ENCODE data around the gene CEP104.

CEP104 gene

DNA sequence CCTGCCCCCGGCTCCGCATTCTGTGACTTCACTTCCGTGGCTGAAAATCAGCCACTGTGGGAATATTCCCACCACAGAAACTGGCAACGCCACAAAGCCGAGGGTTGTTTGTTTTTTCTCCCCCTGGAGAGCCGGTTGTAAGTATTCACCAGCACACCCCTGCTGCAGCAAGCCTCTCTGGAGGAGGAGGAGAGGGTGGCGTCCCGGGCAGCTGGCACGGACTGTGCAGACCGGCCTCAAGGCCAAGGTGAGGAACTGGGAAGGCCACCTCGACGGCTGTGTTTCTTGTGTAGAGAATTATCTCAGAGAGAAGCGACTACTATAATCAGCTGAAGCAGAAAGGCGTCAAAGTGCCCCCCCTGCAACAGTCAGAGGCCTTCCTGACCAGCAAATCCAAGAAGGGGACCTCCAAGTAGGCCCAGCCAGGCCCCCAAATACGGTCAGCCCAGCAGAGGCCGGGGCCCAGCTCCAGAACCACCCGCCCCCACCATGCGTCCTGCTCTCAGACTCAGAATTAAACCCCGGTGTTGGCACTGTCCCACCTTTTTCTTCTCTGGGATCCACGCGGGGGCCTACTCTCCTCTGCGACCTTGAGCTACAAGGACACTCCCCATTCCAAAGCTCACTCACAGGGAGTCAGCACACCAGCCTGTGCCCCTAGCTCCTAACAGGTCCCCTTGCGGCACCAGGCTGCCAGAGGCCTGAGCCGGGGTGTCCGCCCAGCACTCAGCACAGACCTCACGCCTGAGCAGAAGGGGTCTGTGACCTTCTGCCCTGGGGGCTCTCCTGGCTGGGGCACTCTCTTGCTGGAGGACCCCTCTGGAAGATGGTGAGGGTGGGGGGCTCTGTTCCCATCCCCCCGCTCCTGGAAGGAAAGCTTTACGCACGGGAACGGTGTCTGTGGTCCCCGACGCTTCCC is 85.6 kb downstream of the CEP104 start:
- H3K27ac ChIP-seq (ENCODE audit: low read depth, low read length), result no peak overlapping the region
- peaks cover 0 to 27% (median 12%) of the 10 kb centered on the region in 5 donors for H3K27me3 ChIP-seq (ENCODE audit: control insufficient read depth in 5 of 5, insufficient read depth in 4 of 5, low read length in 5 of 5)
- no peaks in the 10 kb centered on the region for H3K36me3 ChIP-seq (ENCODE audit: control insufficient read depth in 5 of 5, insufficient read depth in 5 of 5, low read length in 5 of 5)
- H3K9ac ChIP-seq (ENCODE audit: low read length in 5 of 5), result peak overlapping the region in 4 of 5 donors; percentile 8 to 64 (median 40)
- H3K9me3 ChIP-seq (ENCODE audit: control insufficient read depth in 5 of 5, low read length in 5 of 5), result no peaks in the 10 kb centered on the region
- H3K4me1 ChIP-seq (ENCODE audit: control insufficient read depth in 5 of 5, insufficient read depth in 5 of 5, low read length in 5 of 5), result peaks cover 0 to 31% (median 25%) of the 10 kb centered on the region in 5 donors
- H3K4me3 ChIP-seq (ENCODE audit: low read depth in 1 of 5, low read length in 5 of 5), result peak overlapping the region in 4 of 5 donors; percentile 47 to 64 (median 60)

- Histone ChIP-seq H3K9ac (ENCODE audit: low read length in 5 of 5) (no peak overlapping the region), H3K27ac (ENCODE audit: low read depth, low read length) (no peak overlapping the region), H3K4me3 (ENCODE audit: low read depth in 1 of 5, low read length in 5 of 5) (no peak overlapping the region), H3K27me3 (ENCODE audit: control insufficient read depth in 5 of 5, insufficient read depth in 4 of 5, low read length in 5 of 5) (peaks cover 0 to 27% (median 12%) of the 10 kb centered on the region in 5 donors), H3K36me3 (ENCODE audit: control insufficient read depth in 5 of 5, insufficient read depth in 5 of 5, low read length in 5 of 5) (no peaks in the 10 kb centered on the region), H3K4me1 (ENCODE audit: control insufficient read depth in 5 of 5, insufficient read depth in 5 of 5, low read length in 5 of 5) (peaks cover 0 to 23% (median 19%) of the 10 kb centered on the region in 5 donors), H3K9me3 (ENCODE audit: control insufficient read depth in 5 of 5, low read length in 5 of 5) (no peaks in the 10 kb centered on the region)
These were observed 86.8 kb downstream of the CEP104 start for GRCh38 chr1:3770047-3770765.

GRCh38 chr1:3768811-3769390 is 88.1 kb downstream of the CEP104 start:
- no peak overlapping the region for H3K27ac ChIP-seq (ENCODE audit: low read depth, low read length)
- peaks cover 0 to 28% (median 12%) of the 10 kb centered on the region in 5 donors for H3K27me3 ChIP-seq (ENCODE audit: control insufficient read depth in 5 of 5, insufficient read depth in 4 of 5, low read length in 5 of 5)
- no peak overlapping the region for H3K4me3 ChIP-seq (ENCODE audit: low read depth in 1 of 5, low read length in 5 of 5)
- H3K9me3 ChIP-seq (ENCODE audit: control insufficient read depth in 5 of 5, low read length in 5 of 5), result peaks cover 0 to 2% (median 0%) of the 10 kb centered on the region in 5 donors
- peaks cover 0 to 19% (median 16%) of the 10 kb centered on the region in 5 donors for H3K4me1 ChIP-seq (ENCODE audit: control insufficient read depth in 5 of 5, insufficient read depth in 5 of 5, low read length in 5 of 5)
- no peaks in the 10 kb centered on the region for H3K36me3 ChIP-seq (ENCODE audit: control insufficient read depth in 5 of 5, insufficient read depth in 5 of 5, low read length in 5 of 5)
- no peak overlapping the region for H3K9ac ChIP-seq (ENCODE audit: low read length in 5 of 5)

DNA sequence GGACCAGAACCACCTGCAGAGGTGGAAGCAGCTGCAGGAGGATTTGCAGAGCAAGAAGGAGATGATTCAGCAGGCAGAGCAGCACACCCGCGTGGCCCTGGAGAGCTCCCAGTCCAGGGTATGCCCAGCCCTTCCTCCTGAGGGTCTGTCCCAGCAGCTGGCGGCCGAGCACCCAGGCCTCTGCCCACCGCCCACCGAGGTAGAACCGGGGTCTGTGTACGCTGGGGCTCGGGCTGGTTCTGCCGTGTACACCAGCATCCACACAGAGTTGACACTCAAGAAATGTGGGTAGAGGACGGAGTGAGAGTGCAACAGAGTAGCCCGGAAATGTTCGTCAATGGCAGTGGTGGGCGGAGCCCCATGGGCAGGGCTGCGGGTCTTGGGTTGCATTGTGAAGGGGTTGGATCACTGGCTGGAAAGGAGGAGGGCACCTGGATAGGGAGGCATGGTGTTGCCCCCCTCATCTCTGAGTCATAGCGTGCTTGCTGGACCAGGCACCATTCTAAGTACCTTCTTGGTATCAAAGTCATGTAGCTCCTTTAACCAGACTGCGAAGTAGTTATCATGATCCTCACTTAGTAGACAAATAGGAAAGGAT is 89.6 kb downstream of the CEP104 start:
- H3K4me1 ChIP-seq (ENCODE audit: control insufficient read depth in 5 of 5, insufficient read depth in 5 of 5, low read length in 5 of 5), result peaks cover 0 to 12% (median 10%) of the 10 kb centered on the region in 5 donors
- no peak overlapping the region for H3K4me3 ChIP-seq (ENCODE audit: low read depth in 1 of 5, low read length in 5 of 5)
- no peak overlapping the region for H3K27ac ChIP-seq (ENCODE audit: low read depth, low read length)
- peaks cover 4 to 42% (median 23%) of the 10 kb centered on the region in 5 donors for H3K27me3 ChIP-seq (ENCODE audit: control insufficient read depth in 5 of 5, insufficient read depth in 4 of 5, low read length in 5 of 5)
- no peak overlapping the region for H3K9ac ChIP-seq (ENCODE audit: low read length in 5 of 5)
- H3K9me3 ChIP-seq (ENCODE audit: control insufficient read depth in 5 of 5, low read length in 5 of 5), result peaks cover 0 to 5% (median 0%) of the 10 kb centered on the region in 5 donors
- no peaks in the 10 kb centered on the region for H3K36me3 ChIP-seq (ENCODE audit: control insufficient read depth in 5 of 5, insufficient read depth in 5 of 5, low read length in 5 of 5)

GRCh38 chr1:3763351-3764125 is 93.5 kb downstream of the CEP104 start:
- Histone ChIP-seq H3K9me3 (ENCODE audit: control insufficient read depth in 5 of 5, low read length in 5 of 5) (peaks cover 0 to 5% (median 3%) of the 10 kb centered on the region in 5 donors), H3K36me3 (ENCODE audit: control insufficient read depth in 5 of 5, insufficient read depth in 5 of 5, low read length in 5 of 5) (no peaks in the 10 kb centered on the region), H3K9ac (ENCODE audit: low read length in 5 of 5) (no peak overlapping the region), H3K27me3 (ENCODE audit: control insufficient read depth in 5 of 5, insufficient read depth in 4 of 5, low read length in 5 of 5) (peaks cover 10 to 37% (median 28%) of the 10 kb centered on the region in 5 donors), H3K4me1 (ENCODE audit: control insufficient read depth in 5 of 5, insufficient read depth in 5 of 5, low read length in 5 of 5) (no peaks in the 10 kb centered on the region), H3K4me3 (ENCODE audit: low read depth in 1 of 5, low read length in 5 of 5) (no peak overlapping the region), H3K27ac (ENCODE audit: low read depth, low read length) (no peak overlapping the region)

GRCh38 chr1:3762873-3763228 is 94.2 kb downstream of the CEP104 start:
- H3K9ac ChIP-seq (ENCODE audit: low read length in 5 of 5), result no peak overlapping the region
- no peaks in the 10 kb centered on the region for H3K36me3 ChIP-seq (ENCODE audit: control insufficient read depth in 5 of 5, insufficient read depth in 5 of 5, low read length in 5 of 5)
- no peak overlapping the region for H3K27ac ChIP-seq (ENCODE audit: low read depth, low read length)
- H3K27me3 ChIP-seq (ENCODE audit: control insufficient read depth in 5 of 5, insufficient read depth in 4 of 5, low read length in 5 of 5), result peaks cover 10 to 33% (median 23%) of the 10 kb centered on the region in 5 donors
- H3K9me3 ChIP-seq (ENCODE audit: control insufficient read depth in 5 of 5, low read length in 5 of 5), result peaks cover 0 to 5% (median 3%) of the 10 kb centered on the region in 5 donors
- H3K4me1 ChIP-seq (ENCODE audit: control insufficient read depth in 5 of 5, insufficient read depth in 5 of 5, low read length in 5 of 5), result no peaks in the 10 kb centered on the region
- H3K4me3 ChIP-seq (ENCODE audit: low read depth in 1 of 5, low read length in 5 of 5), result no peak overlapping the region

DNA sequence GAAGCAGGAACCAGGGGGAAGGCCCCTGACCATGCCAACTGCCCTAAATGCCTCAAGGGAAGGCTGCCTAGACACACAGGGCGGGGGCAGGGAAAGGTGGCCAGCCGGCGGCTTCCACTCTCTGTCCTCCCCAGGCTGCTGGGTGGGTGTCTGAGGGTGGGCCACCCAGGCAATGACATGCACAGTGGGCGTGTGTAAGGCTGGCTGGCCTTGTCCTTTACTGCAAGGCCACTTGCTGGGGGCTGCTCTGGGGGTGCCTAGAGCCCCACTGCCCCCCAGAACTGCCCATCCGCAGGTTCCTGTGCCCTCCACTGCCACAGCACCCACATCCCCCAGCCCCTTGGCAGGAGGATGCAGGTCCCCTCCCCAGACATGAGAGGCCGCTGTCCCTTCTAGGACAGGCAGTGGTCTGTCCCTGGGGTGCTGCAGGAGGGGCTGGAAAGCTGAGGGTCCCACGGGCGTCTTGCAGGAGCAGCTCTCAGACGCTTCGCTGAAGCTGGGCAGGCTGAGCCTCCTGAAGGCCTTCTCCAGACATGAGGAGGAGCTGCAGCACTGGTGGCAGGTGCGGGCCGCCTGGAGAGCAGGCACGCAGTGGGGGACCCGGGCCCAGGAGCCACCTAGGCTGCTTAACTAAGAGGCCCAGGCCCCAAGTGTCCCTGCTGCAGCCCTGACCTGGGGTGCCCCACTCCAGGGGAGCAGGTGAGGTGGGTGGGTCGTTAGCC is 94.7 kb downstream of the CEP104 start:
- H3K27ac ChIP-seq (ENCODE audit: low read depth, low read length), result no peak overlapping the region
- H3K27me3 ChIP-seq (ENCODE audit: control insufficient read depth in 5 of 5, insufficient read depth in 4 of 5, low read length in 5 of 5), result peaks cover 10 to 30% (median 19%) of the 10 kb centered on the region in 5 donors

More for the DNA sequence above, 94.7 kb downstream of the CEP104 start:
- H3K4me1 ChIP-seq (ENCODE audit: control insufficient read depth in 5 of 5, insufficient read depth in 5 of 5, low read length in 5 of 5), result no peaks in the 10 kb centered on the region
- H3K9me3 ChIP-seq (ENCODE audit: control insufficient read depth in 5 of 5, low read length in 5 of 5), result peaks cover 0 to 5% (median 3%) of the 10 kb centered on the region in 5 donors
- no peak overlapping the region for H3K4me3 ChIP-seq (ENCODE audit: low read depth in 1 of 5, low read length in 5 of 5)
- no peaks in the 10 kb centered on the region for H3K36me3 ChIP-seq (ENCODE audit: control insufficient read depth in 5 of 5, insufficient read depth in 5 of 5, low read length in 5 of 5)
- no peak overlapping the region for H3K9ac ChIP-seq (ENCODE audit: low read length in 5 of 5)
